Measurements from ENCODE around the gene SCN5A.

Gene SCN5A

GRCh38 chr3:38582316-38582715, 67.2 kb downstream of the SCN5A start:
- H3K4me1 ChIP-seq (ENCODE audit: control insufficient read depth, insufficient read depth, low read length): peaks cover 2% of the 10 kb centered on the region
- H3K9ac ChIP-seq (ENCODE audit: low read depth, low read length): no peak overlapping the region
- H3K9me3 ChIP-seq (replicated peaks; ENCODE audit: low read length): no peaks in the 10 kb centered on the region
- H3K27me3 ChIP-seq (ENCODE audit: control insufficient read depth, insufficient read depth, low read length): no peaks in the 10 kb centered on the region
- no peaks in the 10 kb centered on the region for H3K36me3 ChIP-seq (ENCODE audit: insufficient read depth, low read length)
- H3K4me2 ChIP-seq (ENCODE audit: low read length): no peak overlapping the region
- H3K4me3 ChIP-seq (ENCODE audit: low read length): no peak overlapping the region

- no peaks in the 10 kb centered on the region for H3K27me3 ChIP-seq (ENCODE audit: control insufficient read depth, insufficient read depth, low read length)
- no peaks in the 10 kb centered on the region for H3K9me3 ChIP-seq (replicated peaks; ENCODE audit: low read length)
- H3K4me1 ChIP-seq (ENCODE audit: control insufficient read depth, insufficient read depth, low read length): peaks cover 2% of the 10 kb centered on the region
- no peaks in the 10 kb centered on the region for H3K36me3 ChIP-seq (ENCODE audit: insufficient read depth, low read length)
- H3K4me3 ChIP-seq (ENCODE audit: low read length): no peak overlapping the region
- no peak overlapping the region for H3K4me2 ChIP-seq (ENCODE audit: low read length)
- no peak overlapping the region for H3K9ac ChIP-seq (ENCODE audit: low read depth, low read length)
These were observed 67.7 kb downstream of the SCN5A start for GRCh38 chr3:38581774-38582173.

GRCh38 chr3:38580450-38581382, 68.8 kb downstream of the SCN5A start:
- Histone ChIP-seq H3K4me3 (ENCODE audit: low read length) (no peak overlapping the region), H3K36me3 (ENCODE audit: insufficient read depth, low read length) (no peaks in the 10 kb centered on the region), H3K9me3 (replicated peaks; ENCODE audit: low read length) (no peaks in the 10 kb centered on the region), H3K4me2 (ENCODE audit: low read length) (no peak overlapping the region), H3K9ac (ENCODE audit: low read depth, low read length) (no peak overlapping the region), H3K27me3 (ENCODE audit: control insufficient read depth, insufficient read depth, low read length) (no peaks in the 10 kb centered on the region), H3K4me1 (ENCODE audit: control insufficient read depth, insufficient read depth, low read length) (peaks cover 2% of the 10 kb centered on the region)

GRCh38 chr3:38579551-38580449, 69.7 kb downstream of the SCN5A start:
- H3K4me3 ChIP-seq (ENCODE audit: low read length): no peak overlapping the region
- no peaks in the 10 kb centered on the region for H3K9me3 ChIP-seq (replicated peaks; ENCODE audit: low read length)
- no peak overlapping the region for H3K9ac ChIP-seq (ENCODE audit: low read depth, low read length)
- peaks cover 2% of the 10 kb centered on the region for H3K4me1 ChIP-seq (ENCODE audit: control insufficient read depth, insufficient read depth, low read length)
- H3K36me3 ChIP-seq (ENCODE audit: insufficient read depth, low read length): no peaks in the 10 kb centered on the region
- H3K4me2 ChIP-seq (ENCODE audit: low read length): no peak overlapping the region
- H3K27me3 ChIP-seq (ENCODE audit: control insufficient read depth, insufficient read depth, low read length): no peaks in the 10 kb centered on the region

GRCh38 chr3:38579141-38579540, 70.3 kb downstream of the SCN5A start:
- Histone ChIP-seq H3K4me1 (ENCODE audit: control insufficient read depth, insufficient read depth, low read length) (peaks cover 2% of the 10 kb centered on the region), H3K9me3 (replicated peaks; ENCODE audit: low read length) (no peaks in the 10 kb centered on the region), H3K4me3 (ENCODE audit: low read length) (no peak overlapping the region), H3K27me3 (ENCODE audit: control insufficient read depth, insufficient read depth, low read length) (no peaks in the 10 kb centered on the region), H3K9ac (ENCODE audit: low read depth, low read length) (no peak overlapping the region), H3K36me3 (ENCODE audit: insufficient read depth, low read length) (no peaks in the 10 kb centered on the region), H3K4me2 (ENCODE audit: low read length) (no peak overlapping the region)

- Histone ChIP-seq H3K4me2 (ENCODE audit: low read length) (no peak overlapping the region), H3K4me1 (ENCODE audit: control insufficient read depth, insufficient read depth, low read length) (peaks cover 2% of the 10 kb centered on the region), H3K9ac (ENCODE audit: low read depth, low read length) (no peak overlapping the region)
These were observed 70.9 kb downstream of the SCN5A start for GRCh38 chr3:38578551-38578950.

GRCh38 chr3:38578081-38578475, 71.4 kb downstream of the SCN5A start:
- Histone ChIP-seq H3K9ac (ENCODE audit: low read depth, low read length) (no peak overlapping the region), H3K4me1 (ENCODE audit: control insufficient read depth, insufficient read depth, low read length) (peaks cover 2% of the 10 kb centered on the region), H3K4me3 (ENCODE audit: low read length) (no peak overlapping the region), H3K27me3 (ENCODE audit: control insufficient read depth, insufficient read depth, low read length) (no peaks in the 10 kb centered on the region), H3K4me2 (ENCODE audit: low read length) (no peak overlapping the region), H3K9me3 (replicated peaks; ENCODE audit: low read length) (no peaks in the 10 kb centered on the region), H3K36me3 (ENCODE audit: insufficient read depth, low read length) (no peaks in the 10 kb centered on the region)

More at GRCh38 chr3:38578551-38578950, 70.9 kb downstream of the SCN5A start:
- Histone ChIP-seq H3K27me3 (ENCODE audit: control insufficient read depth, insufficient read depth, low read length) (no peaks in the 10 kb centered on the region), H3K9me3 (replicated peaks; ENCODE audit: low read length) (no peaks in the 10 kb centered on the region), H3K4me3 (ENCODE audit: low read length) (no peak overlapping the region), H3K36me3 (ENCODE audit: insufficient read depth, low read length) (no peaks in the 10 kb centered on the region)

GRCh38 chr3:38577371-38578080, 72.0 kb downstream of the SCN5A start:
- Histone ChIP-seq H3K9ac (ENCODE audit: low read depth, low read length) (no peak overlapping the region), H3K27me3 (ENCODE audit: control insufficient read depth, insufficient read depth, low read length) (no peaks in the 10 kb centered on the region), H3K4me3 (ENCODE audit: low read length) (no peak overlapping the region), H3K36me3 (ENCODE audit: insufficient read depth, low read length) (no peaks in the 10 kb centered on the region), H3K4me1 (ENCODE audit: control insufficient read depth, insufficient read depth, low read length) (peaks cover 2% of the 10 kb centered on the region), H3K9me3 (replicated peaks; ENCODE audit: low read length) (no peaks in the 10 kb centered on the region), H3K4me2 (ENCODE audit: low read length) (no peak overlapping the region)

- Histone ChIP-seq H3K9me3 (replicated peaks; ENCODE audit: low read length) (no peaks in the 10 kb centered on the region), H3K4me1 (ENCODE audit: control insufficient read depth, insufficient read depth, low read length) (peaks cover 2% of the 10 kb centered on the region), H3K27me3 (ENCODE audit: control insufficient read depth, insufficient read depth, low read length) (no peaks in the 10 kb centered on the region), H3K4me2 (ENCODE audit: low read length) (no peak overlapping the region), H3K36me3 (ENCODE audit: insufficient read depth, low read length) (no peaks in the 10 kb centered on the region), H3K9ac (ENCODE audit: low read depth, low read length) (no peak overlapping the region), H3K4me3 (ENCODE audit: low read length) (no peak overlapping the region)
These were observed 72.7 kb downstream of the SCN5A start for GRCh38 chr3:38576526-38577370.

- Histone ChIP-seq H3K36me3 (ENCODE audit: insufficient read depth, low read length) (no peaks in the 10 kb centered on the region), H3K9me3 (replicated peaks; ENCODE audit: low read length) (no peaks in the 10 kb centered on the region), H3K4me1 (ENCODE audit: control insufficient read depth, insufficient read depth, low read length) (peaks cover 2% of the 10 kb centered on the region), H3K9ac (ENCODE audit: low read depth, low read length) (no peak overlapping the region), H3K4me2 (ENCODE audit: low read length) (no peak overlapping the region), H3K27me3 (ENCODE audit: control insufficient read depth, insufficient read depth, low read length) (no peaks in the 10 kb centered on the region), H3K4me3 (ENCODE audit: low read length) (no peak overlapping the region)
These were observed 73.4 kb downstream of the SCN5A start for GRCh38 chr3:38576131-38576525.

Data from skeletal muscle satellite cell (primary cell).